HK-2 (cell line): ENCODE data around the gene MRPL49.
"Not testable (repeated sequence)": the region's sequence is repeated elsewhere in the genome, so short reads cannot be mapped to it uniquely, and the experiment has no call there.

ENCODE experiments used
- DNase-seq: peaks from one replicate; pipeline ENCODE4 v3.0.0-alpha.2; 2018; ENCODE audit not compliant: unreplicated experiment

Gene MRPL49

GRCh38 chr11:65165410-65166317 lies 43.5 kb downstream of the MRPL49 start:
- DNase-seq, result no peak

- DNase-seq, result no peak
These were observed 44.8 kb downstream of the MRPL49 start for GRCh38 chr11:65166893-65167292.

- DNase-seq, result no peak
These were observed 45.5 kb downstream of the MRPL49 start for GRCh38 chr11:65167656-65168055.

- DNase-seq, result no peak
These were observed 47.1 kb downstream of the MRPL49 start for GRCh38 chr11:65169164-65169641.

- no peak for DNase-seq
These were observed 48.0 kb downstream of the MRPL49 start, which contains the start of gene SPDYC for GRCh38 chr11:65170058-65170534. SPDYC (plus strand) TSS chr11:65170233; CDS start chr11:65171358, 1,125 bp downstream.

GRCh38 chr11:65172600-65172999 lies 50.5 kb downstream of the MRPL49 start:
- DNase-seq, result no peak

- DNase-seq, result not testable (repeated sequence)
These were observed 52.5 kb downstream of the MRPL49 start for GRCh38 chr11:65174571-65175010.
